Measurements from ENCODE around the gene SEC11A.
"Not testable (repeated sequence)": the region's sequence is repeated elsewhere in the genome, so short reads cannot be mapped to it uniquely, and the experiment has no call there.

The SEC11A gene

DNA sequence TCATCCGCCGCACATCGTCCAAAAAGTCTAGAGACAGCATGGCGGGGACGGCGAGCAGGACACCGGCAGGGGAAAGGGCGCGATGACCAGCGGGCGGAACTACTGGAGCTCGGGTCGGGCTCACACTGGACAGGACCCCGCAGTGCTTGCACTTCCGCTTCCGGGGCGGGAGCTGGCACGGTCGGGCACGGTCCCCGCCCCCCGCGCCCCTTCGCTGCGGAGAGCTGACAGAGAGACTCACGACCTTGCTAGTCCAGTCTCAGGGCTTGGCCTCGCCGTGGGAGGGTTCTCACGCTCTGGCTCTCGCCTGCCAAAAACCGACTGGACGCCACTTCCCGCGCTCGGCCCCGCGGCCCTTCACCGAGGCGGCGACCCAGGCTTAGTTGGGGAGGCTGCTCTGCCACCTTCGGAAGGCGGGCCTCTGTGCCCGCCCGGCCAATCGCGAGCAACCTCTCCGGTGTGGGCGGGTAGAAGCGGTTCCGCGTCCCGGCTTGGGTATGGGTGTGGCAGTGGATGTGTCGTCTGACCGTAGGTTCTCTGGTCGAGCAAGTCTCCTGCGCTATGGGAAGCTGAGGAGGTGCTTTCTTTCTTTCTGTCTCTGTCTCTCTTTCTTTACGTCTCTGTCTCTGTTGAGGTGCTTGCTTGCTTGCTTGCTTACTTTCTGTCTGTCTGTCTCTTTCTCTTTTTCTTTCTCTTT is at the start of gene SEC11A:
Gene SEC11A, minus strand, starts transcription at position 104 of the 697 bp plus-strand sequence. Its CDS starts 64 bp downstream, at position 40.
- peak; percentile 94 for ATAC-seq (ENCODE audit: low read depth)
- Mint-ChIP-seq H3K9me3 (no peaks in the 10 kb centered on the region), H3K27me3 (no peaks in the 10 kb centered on the region), H3K4me1 (peaks cover 18% of the 10 kb centered on the region), H3K27ac (peak within 1 kb of the TSS; percentile 97), H3K36me3 (peaks cover 2% of the 10 kb centered on the region), H3K4me3 (peak within 1 kb of the TSS; percentile 94)
- peak; percentile 89 to 97 for DNase-seq (ENCODE audit: low spot score in 2 of 2)

DNA sequence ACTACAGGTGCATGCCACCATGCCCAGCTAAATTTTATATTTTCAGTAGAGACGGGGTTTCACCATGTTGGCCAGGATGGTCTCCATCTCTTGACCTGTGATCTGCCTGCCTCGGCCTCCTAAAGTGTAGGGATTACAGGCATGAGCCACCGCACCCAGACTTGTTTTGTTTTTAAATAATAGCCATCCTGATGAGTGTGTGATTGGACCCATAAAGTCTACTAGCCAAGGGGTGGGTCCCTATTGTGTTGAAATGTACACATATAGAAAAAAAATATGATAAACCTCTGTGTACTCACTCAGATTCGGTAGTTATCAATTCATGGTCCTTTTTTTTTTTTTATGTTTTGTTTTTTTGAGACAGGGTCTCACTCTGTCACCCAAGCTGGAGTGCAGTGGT is 49.7 kb upstream of the SEC11A start:
- DNase-seq (ENCODE audit: low spot score in 2 of 2) (no peak), ATAC-seq (ENCODE audit: low read depth) (no peak)
- Mint-ChIP-seq H3K4me3 (no peak overlapping the region), H3K36me3 (peaks cover 28% of the 10 kb centered on the region), H3K27ac (no peak overlapping the region), H3K27me3 (no peaks in the 10 kb centered on the region), H3K9me3 (no peaks in the 10 kb centered on the region), H3K4me1 (peaks cover 22% of the 10 kb centered on the region)

DNA sequence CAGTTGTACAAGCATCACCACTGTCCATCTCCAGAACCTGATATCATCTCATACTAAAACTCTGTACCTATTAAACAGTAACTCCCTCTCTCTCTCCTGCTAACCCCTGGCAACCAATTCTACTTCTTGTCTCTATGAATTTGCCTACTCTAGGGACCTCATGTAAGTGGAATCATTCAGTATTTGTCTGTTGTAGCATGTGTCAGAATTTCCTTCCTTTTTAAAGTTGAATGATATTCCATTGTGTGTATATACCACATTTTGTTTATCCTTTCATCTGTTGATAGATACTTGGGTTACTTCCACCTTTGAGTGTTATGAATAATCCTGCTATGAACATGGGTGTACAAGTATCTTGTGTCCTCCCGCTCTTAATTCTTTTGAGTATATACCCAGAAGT is 49.0 kb upstream of the SEC11A start:
- Mint-ChIP-seq H3K9me3 (no peaks in the 10 kb centered on the region), H3K27ac (no peak overlapping the region), H3K27me3 (no peaks in the 10 kb centered on the region), H3K36me3 (peaks cover 25% of the 10 kb centered on the region), H3K4me1 (peaks cover 21% of the 10 kb centered on the region), H3K4me3 (no peak overlapping the region)
- DNase-seq (ENCODE audit: low spot score in 2 of 2): no peak
- no peak for ATAC-seq (ENCODE audit: low read depth)

DNA sequence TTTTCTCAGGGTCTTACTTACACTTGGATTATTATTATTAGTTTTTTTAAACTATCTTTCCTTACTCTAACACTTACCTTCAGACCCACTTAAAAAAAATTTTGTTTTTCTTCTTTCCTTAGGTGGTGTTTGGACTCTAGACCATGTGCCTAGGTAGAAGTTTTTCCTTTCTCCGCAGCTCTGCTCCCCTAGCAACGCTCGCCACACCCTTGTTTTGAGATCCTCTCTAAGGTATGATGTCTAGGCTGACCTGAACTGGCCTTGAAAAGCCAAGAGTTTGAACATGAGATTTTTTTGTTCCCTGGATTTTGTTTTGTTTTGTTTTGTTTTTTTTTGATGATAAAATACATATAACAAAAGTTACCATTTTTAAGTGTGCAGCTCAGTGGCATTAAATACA is 48.6 kb upstream of the SEC11A start:
- ATAC-seq (ENCODE audit: low read depth): no peak
- Mint-ChIP-seq H3K9me3 (no peaks in the 10 kb centered on the region), H3K36me3 (peaks cover 23% of the 10 kb centered on the region), H3K4me1 (peaks cover 19% of the 10 kb centered on the region), H3K27me3 (no peaks in the 10 kb centered on the region), H3K27ac (no peak overlapping the region), H3K4me3 (no peak overlapping the region)
- no peak for DNase-seq (ENCODE audit: low spot score in 2 of 2)

DNA sequence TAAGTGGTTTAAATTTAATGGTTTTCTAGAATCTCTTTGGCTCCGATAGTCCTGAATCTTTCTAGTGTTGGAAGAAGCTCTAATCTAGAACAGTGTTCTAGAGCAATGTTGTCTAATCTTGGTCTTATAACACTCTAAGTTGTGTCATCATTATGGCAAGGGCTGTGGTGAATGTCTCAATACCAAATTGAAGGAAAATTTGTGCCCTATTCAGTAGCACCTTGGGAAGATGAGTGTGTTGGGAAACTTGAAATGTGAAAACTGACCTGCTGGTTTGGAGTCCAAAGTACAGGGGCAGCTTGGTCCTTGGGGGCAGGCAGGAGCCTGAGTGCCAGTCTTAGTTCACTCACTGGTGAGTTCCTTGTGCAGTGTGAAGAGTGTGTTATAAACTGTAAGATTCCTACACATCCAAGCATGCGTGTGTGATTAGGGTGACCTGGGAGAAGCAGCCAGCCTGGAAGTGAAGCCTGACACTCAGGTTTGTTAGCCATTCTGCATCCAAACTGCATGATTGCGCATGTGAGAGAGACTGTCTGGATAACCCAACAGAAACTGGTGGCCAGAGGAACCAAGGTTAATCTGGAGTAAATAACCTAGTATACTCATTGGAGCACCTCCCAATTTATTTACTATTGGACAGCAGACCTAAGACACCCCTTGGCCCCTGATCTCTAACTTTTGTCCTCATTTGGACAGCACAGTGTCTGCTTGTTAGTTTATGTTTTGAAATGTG is 47.1 kb upstream of the SEC11A start:
- peaks cover 12% of the 10 kb centered on the region for H3K36me3 Mint-ChIP-seq

DNA sequence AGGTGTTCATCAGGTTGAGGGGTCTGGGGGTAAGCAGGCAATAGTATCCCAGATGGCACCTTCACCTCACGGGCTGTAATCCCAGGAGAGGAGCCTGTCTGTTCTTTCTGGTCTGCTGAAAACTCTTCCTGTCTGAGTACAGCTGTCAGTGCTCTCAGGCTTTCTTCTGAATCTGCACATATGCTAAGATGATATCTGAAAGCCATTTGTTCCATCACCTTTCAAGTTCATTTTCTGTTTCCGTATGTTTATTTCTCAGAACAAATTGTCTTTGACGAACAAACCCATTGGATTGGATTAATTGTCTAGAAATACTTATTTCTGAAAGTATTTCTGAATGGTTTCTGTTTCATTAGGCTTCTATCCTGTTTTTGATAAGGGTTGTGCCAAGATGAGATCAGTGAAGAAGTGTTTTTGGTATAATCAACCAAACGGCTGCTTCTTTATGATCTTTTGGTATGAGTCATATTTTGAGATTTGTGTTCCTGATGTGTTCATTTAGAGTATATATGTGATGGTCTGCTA is 45.7 kb upstream of the SEC11A start:
- no peaks in the 10 kb centered on the region for H3K27me3 Mint-ChIP-seq
- H3K4me1 Mint-ChIP-seq: peaks cover 21% of the 10 kb centered on the region
- ATAC-seq (ENCODE audit: low read depth): peak; percentile 56
- no peak for DNase-seq (ENCODE audit: low spot score in 2 of 2)
- no peak overlapping the region for H3K27ac Mint-ChIP-seq
- no peak overlapping the region for H3K4me3 Mint-ChIP-seq
- H3K36me3 Mint-ChIP-seq: peaks cover 14% of the 10 kb centered on the region
- H3K9me3 Mint-ChIP-seq: no peaks in the 10 kb centered on the region

More for the DNA sequence above, 47.1 kb upstream of the SEC11A start:
- Mint-ChIP-seq H3K4me3 (no peak overlapping the region), H3K27ac (no peak overlapping the region), H3K4me1 (peaks cover 19% of the 10 kb centered on the region), H3K9me3 (no peaks in the 10 kb centered on the region), H3K27me3 (no peaks in the 10 kb centered on the region)
- ATAC-seq (ENCODE audit: low read depth): no peak
- no peak for DNase-seq (ENCODE audit: low spot score in 2 of 2)

DNA sequence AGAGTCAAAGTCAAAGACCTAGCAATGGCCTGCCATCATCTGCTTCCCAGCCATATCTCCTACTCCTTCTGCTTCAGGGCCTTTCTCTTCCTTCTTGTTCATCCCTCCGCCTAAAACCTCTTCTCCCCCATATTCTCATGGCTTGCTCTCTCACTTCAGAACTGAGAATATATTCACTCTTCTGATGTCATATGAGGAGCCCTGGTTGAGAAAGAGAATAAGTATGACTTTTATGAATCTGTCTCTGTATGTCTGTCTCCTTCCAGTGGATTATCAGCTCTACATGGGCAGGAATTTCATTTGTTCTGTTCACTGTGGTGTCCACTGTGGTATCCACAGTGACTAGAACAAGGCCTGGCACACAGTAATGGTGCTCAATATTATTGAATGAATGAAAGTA is 44.3 kb upstream of the SEC11A start:
- DNase-seq (ENCODE audit: low spot score in 2 of 2) (no peak), ATAC-seq (ENCODE audit: low read depth) (no peak)
- no peaks in the 10 kb centered on the region for H3K9me3 Mint-ChIP-seq
- H3K4me3 Mint-ChIP-seq: no peak overlapping the region
- H3K4me1 Mint-ChIP-seq: peaks cover 25% of the 10 kb centered on the region
- H3K36me3 Mint-ChIP-seq: peaks cover 6% of the 10 kb centered on the region
- H3K27me3 Mint-ChIP-seq: no peaks in the 10 kb centered on the region
- H3K27ac Mint-ChIP-seq: no peak overlapping the region

DNA sequence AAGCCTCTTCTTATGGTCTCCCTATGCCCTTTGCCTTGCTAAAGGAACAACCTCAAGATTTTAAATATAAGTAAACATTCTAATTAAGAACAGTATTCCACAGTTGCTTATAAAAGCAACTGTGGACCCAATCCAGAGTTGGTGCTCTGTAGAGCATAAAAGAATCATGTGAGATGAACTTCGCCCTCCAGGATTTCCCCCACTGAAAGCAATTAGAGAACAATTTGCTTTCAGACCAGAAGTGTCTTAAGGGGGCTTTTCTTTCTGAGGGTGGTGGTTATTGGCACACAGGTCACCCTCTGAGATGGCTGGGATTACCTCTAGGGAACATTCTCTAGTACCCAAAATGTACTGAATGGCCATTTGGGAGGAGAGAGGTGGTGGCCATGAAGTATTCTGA is 43.1 kb upstream of the SEC11A start:
- Mint-ChIP-seq H3K9me3 (no peaks in the 10 kb centered on the region), H3K27ac (peak overlapping the region; percentile 83), H3K4me3 (no peak overlapping the region), H3K27me3 (no peaks in the 10 kb centered on the region), H3K36me3 (peaks cover 2% of the 10 kb centered on the region), H3K4me1 (peaks cover 23% of the 10 kb centered on the region)
- DNase-seq (ENCODE audit: low spot score in 2 of 2) (no peak), ATAC-seq (ENCODE audit: low read depth) (peak; percentile 56)

DNA sequence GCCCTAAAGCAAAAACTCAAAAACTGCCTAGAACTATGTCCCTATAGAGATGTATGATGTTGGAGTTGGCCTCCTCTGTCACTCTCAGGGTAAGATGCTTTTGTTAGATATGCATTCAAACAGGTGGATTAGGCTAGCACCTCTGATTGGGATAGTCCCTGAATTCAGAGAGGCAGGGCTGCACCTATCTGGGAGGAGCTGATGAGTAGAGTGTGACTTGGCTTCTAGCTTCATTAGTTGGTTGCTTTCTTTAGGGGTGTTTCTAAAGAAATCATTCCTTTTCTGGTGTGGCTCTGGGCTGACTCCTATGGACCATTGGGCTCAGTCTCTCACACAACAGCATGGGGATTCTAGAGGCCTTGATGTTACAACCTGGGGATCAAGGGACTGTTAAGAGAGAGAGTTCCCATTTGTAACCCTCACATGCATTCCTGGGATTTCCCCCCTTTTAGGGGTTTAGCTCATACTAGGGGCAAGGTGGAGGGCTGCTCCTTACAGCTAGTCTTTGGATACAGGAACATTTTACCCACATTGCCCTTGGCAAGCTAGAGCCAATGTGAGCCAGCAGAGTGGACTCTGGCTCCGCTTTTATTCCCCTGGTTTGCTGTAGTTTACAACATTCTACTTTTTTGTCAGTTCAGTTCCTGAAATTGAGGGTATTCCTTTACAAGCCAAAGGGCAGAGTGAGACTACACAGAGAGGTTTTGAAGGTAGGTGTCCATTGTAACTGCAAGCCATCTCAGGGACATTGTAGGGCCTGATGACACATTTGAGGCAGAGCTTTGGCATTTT is 40.0 kb upstream of the SEC11A start:
- H3K9me3 Mint-ChIP-seq: no peaks in the 10 kb centered on the region
- DNase-seq (ENCODE audit: low spot score in 2 of 2) (no peak), ATAC-seq (ENCODE audit: low read depth) (no peak)
- H3K27ac Mint-ChIP-seq: no peak overlapping the region
- H3K4me3 Mint-ChIP-seq: no peak overlapping the region
- H3K27me3 Mint-ChIP-seq: no peaks in the 10 kb centered on the region
- peaks cover 35% of the 10 kb centered on the region for H3K4me1 Mint-ChIP-seq
- H3K36me3 Mint-ChIP-seq: peaks cover 7% of the 10 kb centered on the region

DNA sequence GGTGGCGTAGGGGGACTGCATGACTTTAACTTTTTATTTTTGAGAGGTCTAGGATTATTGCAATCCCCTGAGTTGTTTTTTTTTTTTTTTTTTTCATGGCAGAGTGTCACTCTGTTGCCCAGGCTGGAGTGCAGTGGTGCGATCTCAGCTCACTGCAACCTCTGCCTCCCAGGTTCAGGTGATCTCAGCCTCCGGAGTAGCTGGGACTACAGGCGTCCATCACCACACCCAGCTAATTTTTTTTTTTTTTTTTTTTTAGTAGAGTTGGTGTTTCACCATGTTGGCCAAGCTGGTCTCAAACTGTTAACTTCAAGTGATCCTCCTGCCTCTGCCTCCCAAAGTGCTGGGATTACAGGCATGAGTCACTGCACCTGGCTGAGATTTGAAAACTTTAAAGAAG is 39.0 kb upstream of the SEC11A start:
- not testable (repeated sequence) for H3K36me3 Mint-ChIP-seq; ATAC-seq (ENCODE audit: low read depth); H3K27ac Mint-ChIP-seq; H3K27me3 Mint-ChIP-seq; DNase-seq (ENCODE audit: low spot score in 2 of 2); H3K9me3 Mint-ChIP-seq; H3K4me3 Mint-ChIP-seq
- H3K4me1 Mint-ChIP-seq: peaks cover 42% of the 10 kb centered on the region

DNA sequence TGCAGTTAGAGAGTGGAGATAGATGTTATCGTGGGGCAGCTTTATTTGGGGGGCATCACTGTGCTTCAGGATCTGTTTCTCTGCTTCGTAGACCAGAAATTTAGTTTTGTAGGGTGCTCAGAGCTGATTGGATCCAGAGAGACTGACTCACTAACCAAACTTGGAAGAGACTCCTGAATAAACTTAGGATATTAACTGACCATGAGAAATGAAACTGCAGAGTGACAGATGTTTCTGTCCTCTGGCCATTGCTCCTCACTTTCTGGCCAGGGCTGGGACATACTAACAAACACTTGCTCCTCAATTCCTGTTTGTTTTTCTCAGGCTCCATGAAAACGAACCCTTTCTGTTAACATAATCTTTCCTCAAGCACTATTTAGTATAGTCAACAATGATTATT is 36.8 kb upstream of the SEC11A start:
- peaks cover 45% of the 10 kb centered on the region for H3K4me1 Mint-ChIP-seq
- DNase-seq (ENCODE audit: low spot score in 2 of 2) (no peak), ATAC-seq (ENCODE audit: low read depth) (no peak)
- H3K4me3 Mint-ChIP-seq: no peak overlapping the region
- peaks cover 7% of the 10 kb centered on the region for H3K36me3 Mint-ChIP-seq
- peak overlapping the region; percentile 58 for H3K27ac Mint-ChIP-seq
- no peaks in the 10 kb centered on the region for H3K9me3 Mint-ChIP-seq
- no peaks in the 10 kb centered on the region for H3K27me3 Mint-ChIP-seq

DNA sequence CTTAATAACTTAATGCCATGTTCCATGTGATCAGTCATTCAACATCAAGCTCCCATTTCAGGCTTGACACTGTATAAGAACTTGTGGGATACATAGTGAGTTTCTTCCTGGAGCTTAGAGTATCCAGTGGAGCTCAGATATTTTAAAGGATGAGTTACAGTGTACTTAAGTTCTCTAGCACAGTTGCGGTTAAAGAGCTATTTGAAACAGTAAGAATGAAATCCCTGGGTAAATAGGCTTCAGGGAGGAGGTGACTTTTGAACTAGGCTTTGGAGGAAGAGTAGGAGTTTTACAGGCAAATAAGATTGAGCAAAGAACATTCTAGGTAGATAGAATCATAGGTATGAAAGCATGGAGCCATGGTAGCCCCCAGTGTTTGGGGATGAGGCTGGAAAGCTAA is 36.3 kb upstream of the SEC11A start:
- H3K4me3 Mint-ChIP-seq: peak overlapping the region; percentile 1
- no peaks in the 10 kb centered on the region for H3K9me3 Mint-ChIP-seq
- DNase-seq (ENCODE audit: low spot score in 2 of 2) (no peak), ATAC-seq (ENCODE audit: low read depth) (no peak)
- no peaks in the 10 kb centered on the region for H3K27me3 Mint-ChIP-seq
- H3K27ac Mint-ChIP-seq: peak overlapping the region; percentile 58
- peaks cover 6% of the 10 kb centered on the region for H3K36me3 Mint-ChIP-seq
- peaks cover 49% of the 10 kb centered on the region for H3K4me1 Mint-ChIP-seq

DNA sequence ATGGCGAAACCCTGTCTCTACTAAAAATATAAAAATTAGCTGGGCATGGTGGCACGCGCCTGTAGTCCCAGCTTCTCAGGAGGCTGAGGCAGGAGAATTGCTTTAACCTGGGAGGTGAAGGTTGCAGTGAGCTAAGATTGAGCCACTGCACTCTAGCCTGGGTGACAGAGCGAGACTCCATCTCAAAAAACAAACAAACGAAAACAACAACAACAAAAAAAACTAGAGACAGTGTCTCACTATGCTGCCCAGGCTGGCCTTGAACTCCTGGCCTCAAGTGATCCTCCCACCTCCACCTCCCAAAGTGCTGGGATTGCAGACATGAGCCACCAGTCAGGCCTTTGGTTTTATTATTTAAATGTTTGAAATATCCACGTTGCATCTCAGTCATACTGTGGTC is 35.8 kb upstream of the SEC11A start:
- peak overlapping the region; percentile 58 for H3K27ac Mint-ChIP-seq
- not testable (repeated sequence) for DNase-seq (ENCODE audit: low spot score in 2 of 2); H3K9me3 Mint-ChIP-seq; H3K4me3 Mint-ChIP-seq; H3K36me3 Mint-ChIP-seq; ATAC-seq (ENCODE audit: low read depth); H3K27me3 Mint-ChIP-seq
- peaks cover 49% of the 10 kb centered on the region for H3K4me1 Mint-ChIP-seq

DNA sequence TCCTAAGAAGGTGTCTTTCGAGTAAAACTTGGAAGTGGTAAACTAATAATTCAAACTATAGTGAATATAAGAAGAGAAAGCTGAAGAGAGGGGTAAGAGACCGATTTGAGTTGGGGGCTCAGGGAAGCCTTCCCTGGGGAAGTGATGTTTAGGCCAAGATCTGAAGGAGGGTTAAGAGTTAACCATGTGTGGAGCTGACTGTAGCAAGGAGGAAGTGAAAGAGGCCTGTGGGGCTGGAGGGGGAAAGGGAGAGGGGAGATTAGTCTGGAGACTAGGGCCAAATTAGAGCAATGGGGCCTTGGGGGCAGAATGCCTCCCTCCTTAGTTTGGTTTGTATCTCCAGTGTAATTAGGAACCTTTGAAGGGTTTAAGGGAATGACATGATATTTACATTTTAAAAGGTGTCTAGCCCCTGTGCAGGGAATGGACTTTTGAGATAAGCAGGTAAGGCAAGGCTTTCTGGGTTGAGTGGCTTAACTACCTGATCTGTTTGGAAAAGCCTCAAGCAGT is 34.7 kb upstream of the SEC11A start:
- H3K4me1 Mint-ChIP-seq: peaks cover 45% of the 10 kb centered on the region
- ATAC-seq (ENCODE audit: low read depth) (peak; percentile 31), DNase-seq (ENCODE audit: low spot score in 2 of 2) (peak; percentile 38 to 40)
- H3K9me3 Mint-ChIP-seq: no peaks in the 10 kb centered on the region
- H3K4me3 Mint-ChIP-seq: peak overlapping the region; percentile 88
- peak overlapping the region; percentile 78 for H3K27ac Mint-ChIP-seq
- H3K36me3 Mint-ChIP-seq: peaks cover 5% of the 10 kb centered on the region
- no peaks in the 10 kb centered on the region for H3K27me3 Mint-ChIP-seq

Measured in memory B cell (primary cell).